NCI-H2196 treated with DMSO at 0.1 percent for 48 hours (cell line): ENCODE results near the gene FSD2.
"Not testable (repeated sequence)": the region's sequence is repeated elsewhere in the genome, so short reads cannot be mapped to it uniquely, and the experiment has no call there.

Experiments
- DNase-seq: peaks from one replicate; lab custom pipeline; 2025; ENCODE audit not compliant: unreplicated experiment; lab: John Stamatoyannopoulos, UW

The FSD2 gene

DNA sequence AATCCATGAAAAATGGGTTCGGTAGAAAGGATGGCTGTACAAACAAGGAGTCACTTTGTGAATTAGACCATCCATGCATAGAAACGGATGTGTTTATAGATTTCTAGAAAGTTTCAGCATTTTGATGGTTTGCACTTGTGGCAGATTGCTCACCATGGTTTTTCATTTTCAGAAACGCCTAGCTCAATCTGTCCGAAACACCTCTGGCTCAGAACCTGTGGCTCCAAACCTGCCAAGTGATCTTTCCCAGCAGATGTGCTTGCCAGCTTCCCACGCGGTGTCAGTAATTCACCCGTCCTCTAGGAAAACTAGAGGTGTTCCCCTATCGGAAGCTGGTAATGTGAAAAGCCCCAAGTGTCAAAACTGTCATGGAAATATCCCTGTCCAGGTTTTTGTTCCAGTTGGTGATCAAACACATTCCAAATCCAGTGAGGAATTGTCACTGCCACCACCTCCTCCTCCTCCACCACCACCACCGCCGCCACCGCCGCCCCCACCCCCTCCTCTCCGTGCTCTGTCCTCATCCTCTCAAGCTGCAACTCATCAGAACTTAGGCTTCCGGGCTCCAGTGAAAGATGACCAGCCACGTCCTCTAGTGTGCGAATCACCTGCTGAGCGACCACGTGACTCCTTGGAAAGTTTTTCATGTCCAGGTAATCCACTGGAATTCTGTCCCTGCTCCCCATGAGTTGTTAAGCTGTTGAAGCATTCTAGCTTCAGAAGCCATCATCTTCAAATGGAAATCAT, 24.7 kb upstream of the FSD2 start:
- no peak for DNase-seq

- DNase-seq = no peak
Measured at GRCh38 chr15:82829234-82829633, 23.4 kb upstream of the FSD2 start.

GRCh38 chr15:82828075-82828474, 22.2 kb upstream of the FSD2 start:
- no peak for DNase-seq

GRCh38 chr15:82823049-82823448, 17.2 kb upstream of the FSD2 start:
- no peak for DNase-seq

GRCh38 chr15:82821851-82822250, 16.0 kb upstream of the FSD2 start:
- DNase-seq = not testable (repeated sequence)

DNA sequence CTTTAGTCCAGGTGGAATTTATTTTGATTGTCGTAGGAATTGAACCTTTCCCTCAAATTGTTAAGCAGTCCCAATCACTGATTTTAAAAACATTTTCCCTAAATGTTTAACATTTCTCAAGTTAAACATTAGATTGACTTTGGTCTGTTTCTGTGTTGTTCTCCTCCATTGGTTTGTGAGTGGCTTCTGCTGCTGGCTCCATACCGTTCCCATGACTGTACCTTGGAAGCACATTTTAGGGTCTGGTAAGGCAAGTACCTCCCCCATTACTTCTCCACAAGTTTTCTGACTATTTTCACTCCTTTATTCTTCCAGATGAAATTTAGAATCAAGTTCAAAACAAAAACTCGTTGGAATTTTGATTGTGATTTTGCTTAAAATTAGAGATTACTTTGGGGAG, 15.5 kb upstream of the FSD2 start:
- not testable (repeated sequence) for DNase-seq

DNA sequence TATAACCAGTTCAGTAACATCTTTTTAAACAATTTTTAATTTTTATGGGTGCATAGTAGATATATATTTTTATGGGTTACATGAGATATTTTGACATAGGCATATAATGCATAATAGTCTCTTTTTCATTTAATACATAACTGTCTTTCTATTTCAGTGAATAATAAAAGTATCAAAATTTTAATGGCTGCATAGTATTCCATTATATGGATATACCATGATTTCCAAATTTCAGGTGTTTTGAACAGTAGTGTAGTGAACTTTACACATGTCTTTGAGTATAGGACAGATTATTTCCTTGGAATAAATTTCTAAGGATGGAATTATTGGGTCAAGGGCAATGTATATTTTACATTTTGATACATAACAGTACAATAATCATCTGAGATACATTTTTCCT, 14.3 kb upstream of the FSD2 start:
- no peak for DNase-seq

DNA sequence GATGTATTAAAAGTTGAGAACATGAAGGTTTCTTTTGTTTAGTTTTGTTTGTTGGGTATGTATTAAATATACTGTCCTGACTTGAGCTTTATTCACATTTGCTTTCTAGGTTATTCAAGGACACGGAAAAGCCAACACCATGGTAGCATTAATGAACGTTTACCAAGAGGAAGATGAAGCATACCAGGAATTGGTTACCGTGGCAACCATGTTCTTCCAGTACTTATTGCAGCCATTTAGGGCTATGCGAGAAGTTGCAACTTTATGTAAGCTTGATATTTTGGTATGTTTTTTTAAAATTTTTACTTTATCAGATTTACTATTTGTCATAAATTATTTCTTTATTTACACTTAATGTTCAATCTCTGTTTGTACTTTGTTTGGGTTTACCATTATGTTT, 7.1 kb upstream of the FSD2 start:
- no peak for DNase-seq

DNA sequence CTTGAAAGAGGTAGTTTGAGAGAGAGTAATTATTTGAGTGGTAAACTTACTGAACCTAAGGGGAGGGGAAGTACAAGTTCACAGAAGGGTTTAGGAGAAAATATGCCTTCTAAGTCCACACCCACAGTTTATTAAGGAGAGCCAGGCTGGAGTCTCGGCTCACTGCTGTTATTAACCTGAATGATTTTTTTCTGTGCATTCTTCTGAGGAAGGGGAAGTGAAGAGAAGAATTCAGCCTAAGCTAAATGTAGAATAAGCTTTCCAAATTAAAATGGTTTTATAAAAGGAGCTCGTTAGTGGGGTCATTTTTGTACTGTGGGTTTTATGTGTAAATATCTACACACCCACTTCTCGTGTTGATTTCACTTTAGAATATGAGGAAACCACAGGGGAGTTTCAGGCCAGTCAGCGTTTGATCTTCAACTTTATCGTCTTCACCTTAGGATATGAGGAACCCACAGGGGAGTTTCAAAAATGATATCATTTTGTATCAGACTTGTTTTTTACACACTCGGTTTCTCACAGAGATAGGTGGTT, 5.1 kb upstream of the FSD2 start:
- no peak for DNase-seq

DNA sequence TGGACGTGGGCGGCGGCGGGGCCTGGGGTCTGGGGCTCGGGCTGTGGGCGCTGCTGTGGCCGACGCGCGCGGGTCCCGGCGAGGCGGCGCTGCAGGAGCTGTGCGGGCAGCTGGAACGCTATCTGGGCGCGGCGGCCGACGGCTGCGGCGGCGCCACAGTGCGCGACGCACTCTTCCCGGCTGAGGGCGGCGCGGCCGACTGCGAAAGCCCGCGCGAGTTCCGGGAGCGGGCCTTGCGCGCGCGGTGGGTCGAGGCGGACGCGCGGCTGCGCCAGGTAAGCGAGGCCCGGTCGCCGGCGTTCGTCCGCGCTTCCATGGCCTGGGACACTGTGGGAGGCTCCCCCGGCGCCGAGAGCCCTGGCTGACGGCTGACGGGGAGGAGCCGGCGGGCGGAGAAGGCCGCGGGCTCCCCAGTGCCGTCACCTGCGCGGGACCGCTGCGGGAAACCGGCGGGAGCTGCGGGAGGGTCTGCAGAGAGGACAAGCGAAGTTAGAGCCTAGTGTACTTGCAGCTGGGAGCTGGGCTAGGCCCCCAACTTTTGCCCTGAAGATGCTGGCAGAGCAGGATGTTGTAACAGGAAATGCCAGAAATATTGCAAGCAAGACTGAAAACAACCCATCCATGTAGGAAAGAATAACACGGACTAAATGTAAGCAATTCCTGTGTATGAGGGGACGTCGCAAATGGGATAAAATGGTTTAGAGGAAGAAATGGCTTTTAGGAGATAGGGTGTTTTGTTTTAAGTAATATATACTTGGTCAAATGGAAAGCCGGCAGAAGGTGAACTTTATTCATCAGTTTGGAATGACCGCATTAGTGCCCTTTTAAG, 4.4 kb upstream of the FSD2 start:
- no peak for DNase-seq

DNA sequence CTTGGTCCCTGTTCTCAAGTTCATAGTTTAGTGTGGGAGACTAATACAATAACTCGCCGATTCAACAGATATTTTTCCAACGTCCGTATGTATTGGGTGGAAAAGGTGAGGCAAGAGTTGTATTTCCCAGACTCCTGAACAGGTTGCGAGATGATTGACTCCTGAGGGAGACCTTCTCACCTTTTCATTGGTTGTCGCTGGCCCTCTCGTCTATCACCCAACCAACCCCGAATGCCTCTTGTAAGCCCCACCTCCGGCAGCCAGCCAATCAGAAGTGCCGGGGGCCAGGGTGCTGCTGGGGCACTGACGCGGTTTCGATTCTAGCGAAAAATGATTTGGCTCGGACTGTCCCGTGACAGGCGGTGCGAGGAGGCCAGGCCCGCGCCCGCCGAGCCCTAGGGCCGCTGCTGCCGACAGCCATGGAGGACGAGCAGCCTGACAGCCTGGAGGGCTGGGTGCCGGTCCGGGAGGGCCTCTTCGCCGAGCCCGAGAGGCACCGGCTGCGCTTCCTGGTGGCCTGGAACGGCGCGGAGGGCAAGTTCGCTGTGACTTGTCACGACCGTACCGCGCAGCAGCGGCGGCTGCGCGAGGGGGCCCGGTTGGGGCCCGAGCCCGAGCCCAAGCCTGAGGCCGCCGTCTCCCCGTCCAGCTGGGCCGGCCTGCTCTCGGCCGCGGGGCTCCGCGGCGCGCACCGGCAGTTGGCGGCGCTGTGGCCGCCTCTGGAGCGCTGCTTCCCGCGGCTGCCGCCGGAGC, 3.6 kb upstream of the FSD2 start, which contains the start of gene WHAMM:
Gene WHAMM, plus strand, starts transcription at position 321 of the 753 bp plus-strand sequence. Its CDS starts 99 bp downstream, at position 420.
- DNase-seq = peak; percentile 85

DNA sequence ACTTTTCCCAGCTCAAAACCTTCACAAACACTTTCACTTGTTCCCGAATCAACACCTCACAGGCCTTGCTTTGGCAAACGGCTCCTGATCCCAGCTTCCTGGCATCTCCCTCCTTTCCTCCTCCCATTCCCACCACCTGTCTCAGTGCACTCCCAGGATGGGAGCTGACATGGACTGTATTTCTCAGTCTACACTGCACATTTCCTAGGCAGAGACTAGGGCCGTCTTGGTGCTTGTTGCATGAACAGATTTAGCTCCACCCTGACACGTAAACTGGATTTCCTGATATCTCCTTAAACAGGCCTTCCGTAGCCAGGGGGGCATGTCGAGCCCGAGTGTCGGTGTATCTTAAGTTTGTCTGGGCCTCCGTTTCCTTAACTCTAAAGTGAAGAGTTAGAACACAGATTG, 2.8 kb upstream of the FSD2 start:
- DNase-seq = no peak

DNA sequence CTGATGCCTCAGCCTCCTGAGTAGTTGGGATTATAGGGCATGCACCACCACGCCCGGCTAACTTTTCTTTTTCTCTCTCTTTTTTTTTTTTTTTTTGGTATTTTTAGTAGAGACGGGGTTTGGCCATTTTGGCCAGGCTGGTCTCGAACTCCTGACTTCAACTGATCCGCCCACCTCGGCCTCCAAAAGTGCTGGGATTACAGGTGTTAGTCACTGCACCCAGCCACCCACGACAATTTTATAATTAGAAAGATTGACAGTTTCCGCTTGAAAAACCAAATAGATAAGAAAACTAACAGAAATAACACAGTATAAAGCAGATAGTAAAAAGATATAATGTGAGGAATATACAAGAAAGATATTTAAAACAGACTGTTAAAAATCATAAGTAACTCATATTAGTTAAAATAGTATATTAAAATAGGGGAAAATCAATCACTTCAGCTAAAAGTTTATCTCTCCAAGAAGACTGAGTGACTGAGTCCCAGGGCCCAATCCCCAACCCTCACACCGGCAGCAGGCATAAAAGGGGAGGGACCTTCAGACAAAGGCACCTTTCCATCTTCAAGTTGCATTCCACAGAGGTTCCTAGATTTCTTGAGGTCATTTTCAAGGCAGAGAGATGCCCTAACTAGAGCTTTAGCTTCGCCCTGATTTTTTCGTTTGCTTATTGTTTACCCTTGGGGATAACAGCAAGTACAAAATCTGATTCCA, 2.2 kb upstream of the FSD2 start:
- DNase-seq = no peak

DNA sequence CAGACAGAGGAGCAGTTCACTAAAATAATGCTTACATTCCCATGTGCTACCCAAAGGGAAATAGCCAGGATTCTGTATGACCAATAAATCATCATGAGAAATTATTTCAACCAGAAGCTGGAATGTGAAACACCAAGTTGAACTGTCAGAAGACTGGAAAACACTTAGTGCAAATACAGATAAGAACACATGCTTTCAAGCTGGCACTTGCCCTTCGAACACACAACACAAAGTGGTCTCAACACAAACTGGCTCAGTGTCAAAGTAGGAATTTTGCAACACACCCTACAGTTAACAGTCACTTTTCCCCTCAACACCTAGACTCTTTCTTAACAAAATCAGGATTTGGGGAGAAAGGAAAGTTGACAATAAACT, 1.3 kb downstream of the FSD2 start:
- DNase-seq = no peak

- DNase-seq = no peak
Measured at GRCh38 chr15:82803793-82804574, 1.9 kb downstream of the FSD2 start.

- DNase-seq = no peak
Measured at GRCh38 chr15:82802497-82802896, 3.4 kb downstream of the FSD2 start.

DNA sequence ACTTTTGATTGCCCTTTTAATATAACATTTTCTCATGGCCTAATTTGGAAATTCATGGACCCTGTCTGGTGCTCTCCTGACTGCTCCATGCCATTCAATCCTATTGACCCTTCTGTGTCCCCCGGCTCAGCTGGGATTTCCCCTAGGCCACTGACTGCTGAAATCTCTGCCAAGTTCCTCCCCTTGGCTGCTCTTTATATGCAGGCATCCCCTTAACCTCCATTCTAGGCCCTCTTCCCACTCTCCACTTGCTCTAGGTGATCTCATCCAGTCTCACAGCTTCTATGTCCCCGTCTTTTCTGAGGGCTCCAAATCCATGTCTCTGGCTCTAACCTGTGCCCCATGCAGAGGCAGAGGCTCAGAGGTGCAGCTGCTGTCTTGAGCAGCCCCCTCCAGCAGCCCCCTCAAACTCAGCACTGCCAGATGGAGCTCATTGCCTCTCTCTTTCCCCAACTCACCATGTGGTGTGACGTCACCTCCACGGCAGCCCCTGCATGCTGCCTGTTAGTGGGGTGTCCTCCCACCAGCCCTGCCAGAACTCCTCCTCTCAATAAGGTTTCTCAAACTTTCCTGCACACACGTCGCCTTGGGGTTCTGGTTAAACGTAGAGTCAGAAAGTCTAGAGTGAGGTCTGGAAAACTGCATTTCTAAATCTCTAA, 6.6 kb downstream of the FSD2 start:
- DNase-seq = no peak

DNA sequence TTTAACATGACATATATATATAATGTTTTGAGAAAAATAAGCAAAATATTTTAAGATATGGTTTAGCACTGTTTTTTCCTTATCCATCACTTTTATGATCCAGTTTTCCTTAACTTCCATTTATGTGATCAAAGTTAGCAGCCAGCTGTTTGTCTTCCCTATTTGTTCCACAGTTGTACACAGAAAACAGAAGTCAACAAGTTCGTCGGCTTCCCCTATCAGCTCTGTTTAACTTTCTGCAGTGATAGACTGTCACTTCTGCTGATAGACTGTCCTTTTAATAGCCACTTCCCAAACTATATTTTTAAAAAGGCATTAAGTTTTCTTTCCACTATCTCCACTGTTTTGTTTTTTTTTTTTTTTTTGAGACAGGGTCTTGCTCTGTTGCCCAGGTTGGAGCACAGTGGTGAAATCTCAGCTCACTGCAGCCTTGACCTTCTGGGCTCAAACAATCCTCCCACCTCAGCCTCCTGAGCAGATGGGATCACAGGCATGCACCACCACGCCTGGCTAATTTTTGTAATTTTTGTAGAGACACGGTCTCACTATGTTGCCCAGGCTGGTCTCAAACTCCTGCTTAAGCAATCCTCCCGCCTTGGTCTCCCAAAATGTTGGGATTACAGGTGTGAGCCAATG, 7.2 kb downstream of the FSD2 start:
- DNase-seq = no peak

DNA sequence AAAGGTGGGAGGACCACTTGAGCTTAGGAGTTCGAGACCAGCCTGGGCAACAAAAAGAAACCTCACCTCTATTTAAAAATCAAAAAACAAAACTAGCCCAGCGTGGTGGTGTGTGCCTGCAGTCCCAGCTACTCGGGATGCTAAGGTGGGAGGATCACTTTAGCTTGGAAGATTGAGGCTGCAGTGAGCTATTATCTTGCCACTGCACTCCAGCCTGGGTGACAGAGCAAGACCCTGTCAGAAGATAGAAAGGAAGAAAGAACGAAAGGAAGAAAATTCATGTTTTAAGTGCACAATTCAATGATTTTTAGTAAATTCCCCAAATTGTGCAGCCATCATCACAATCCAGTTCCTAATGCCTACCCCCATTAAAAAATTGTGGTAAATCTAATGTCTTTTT, 7.8 kb downstream of the FSD2 start:
- no peak for DNase-seq
